Transverse colon (tissue), 4 donors: Measurements from ENCODE around the gene ARID3B.

Source experiments
- EP300 ChIP-seq: sonication (generic); formaldehyde crosslinking; IDR thresholded peaks from one replicate; pipeline ENCODE4 v1.6.1; 2017; ENCODE audit warnings: antibody characterized with exemption, low read depth
- POLR2A ChIP-seq: fragments of 450-650 bp; IDR thresholded peaks from one replicate; pipeline ENCODE4 v1.6.1; 2016; ENCODE audit warnings: antibody characterized with exemption, mild to moderate bottlenecking, moderate library complexity
- POLR2AphosphoS5 ChIP-seq, 3 donors: sonication (generic); formaldehyde crosslinking; IDR thresholded peaks; one replicate each; pipeline ENCODE4 v1.6.1; 2016; ENCODE audit warnings: antibody characterized with exemption in 3 of 3
- TF ChIP-seq, protein P1 (sequence below), 5 experiments: fragments of 200-600 bp in 3 of 5; fragments of 450-650 bp in 2 of 5; sonication (generic) in 3 of 5; IDR thresholded peaks; 1 replicate in 2 of 5; 2 replicates in 3 of 5; pipeline ENCODE4 v1.5.1; 2016 to 2017; ENCODE audit warnings: antibody characterized with exemption in 5 of 5, inconsistent platforms in 3 of 5, mild to moderate bottlenecking in 2 of 5, moderate library complexity in 1 of 5

DNA sequence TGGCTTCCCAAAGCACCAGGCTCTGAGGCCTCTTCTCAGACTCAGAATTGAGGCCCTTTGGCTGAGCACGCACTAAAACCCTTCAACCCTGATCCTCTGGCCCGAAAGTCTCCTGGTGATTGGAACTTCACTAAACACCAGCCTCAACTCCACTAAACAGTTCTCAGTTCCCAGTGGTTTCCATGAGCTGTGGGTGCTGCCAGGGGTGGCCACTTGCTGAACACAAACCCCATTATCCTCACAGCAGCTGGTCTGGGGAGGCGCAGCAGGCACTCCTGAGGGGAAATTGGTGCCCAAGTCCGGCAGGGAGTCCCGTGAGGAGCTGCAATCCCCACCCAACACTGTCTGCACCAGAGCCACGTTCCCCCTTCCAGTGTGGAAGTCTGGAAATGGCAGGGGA, 70.8 kb downstream of the ARID3B start:
- no peak for TF ChIP-seq POLR2AphosphoS5 (IDR thresholded peaks at IDR 0.05)
- TF ChIP-seq, protein P1, sequence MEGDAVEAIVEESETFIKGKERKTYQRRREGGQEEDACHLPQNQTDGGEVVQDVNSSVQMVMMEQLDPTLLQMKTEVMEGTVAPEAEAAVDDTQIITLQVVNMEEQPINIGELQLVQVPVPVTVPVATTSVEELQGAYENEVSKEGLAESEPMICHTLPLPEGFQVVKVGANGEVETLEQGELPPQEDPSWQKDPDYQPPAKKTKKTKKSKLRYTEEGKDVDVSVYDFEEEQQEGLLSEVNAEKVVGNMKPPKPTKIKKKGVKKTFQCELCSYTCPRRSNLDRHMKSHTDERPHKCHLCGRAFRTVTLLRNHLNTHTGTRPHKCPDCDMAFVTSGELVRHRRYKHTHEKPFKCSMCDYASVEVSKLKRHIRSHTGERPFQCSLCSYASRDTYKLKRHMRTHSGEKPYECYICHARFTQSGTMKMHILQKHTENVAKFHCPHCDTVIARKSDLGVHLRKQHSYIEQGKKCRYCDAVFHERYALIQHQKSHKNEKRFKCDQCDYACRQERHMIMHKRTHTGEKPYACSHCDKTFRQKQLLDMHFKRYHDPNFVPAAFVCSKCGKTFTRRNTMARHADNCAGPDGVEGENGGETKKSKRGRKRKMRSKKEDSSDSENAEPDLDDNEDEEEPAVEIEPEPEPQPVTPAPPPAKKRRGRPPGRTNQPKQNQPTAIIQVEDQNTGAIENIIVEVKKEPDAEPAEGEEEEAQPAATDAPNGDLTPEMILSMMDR (IDR thresholded peaks at IDR 0.05), result no peak
- TF ChIP-seq POLR2A, result no peak
- TF ChIP-seq EP300, result no peak
